H4 (cell line): ENCODE results near the gene CLBA1. TPM values are rescaled to one million over a fixed set of nuclear protein-coding genes. Genes with fewer than 3 reads are reported as not detected.

ENCODE experiments used
- DNase-seq: peaks from one replicate; pipeline ENCODE4 v3.0.0-alpha.2; 2015; ENCODE audit warnings: low spot score
- total RNA-seq: library from RNA; depleted of rRNA; stranded (reverse); fragments of >200 nt; shearing (Covaris generic); gene quantifications from 2 replicates; pipeline ENCODE4 v1.2.3, GENCODE V29; 2014

The CLBA1 gene
- total RNA-seq, 1 experiment from 2014 or later, result 4.4 TPM

GRCh38 chr14:104968541-104969401 is 16.8 kb upstream of the CLBA1 start:
- no peak for DNase-seq

DNA sequence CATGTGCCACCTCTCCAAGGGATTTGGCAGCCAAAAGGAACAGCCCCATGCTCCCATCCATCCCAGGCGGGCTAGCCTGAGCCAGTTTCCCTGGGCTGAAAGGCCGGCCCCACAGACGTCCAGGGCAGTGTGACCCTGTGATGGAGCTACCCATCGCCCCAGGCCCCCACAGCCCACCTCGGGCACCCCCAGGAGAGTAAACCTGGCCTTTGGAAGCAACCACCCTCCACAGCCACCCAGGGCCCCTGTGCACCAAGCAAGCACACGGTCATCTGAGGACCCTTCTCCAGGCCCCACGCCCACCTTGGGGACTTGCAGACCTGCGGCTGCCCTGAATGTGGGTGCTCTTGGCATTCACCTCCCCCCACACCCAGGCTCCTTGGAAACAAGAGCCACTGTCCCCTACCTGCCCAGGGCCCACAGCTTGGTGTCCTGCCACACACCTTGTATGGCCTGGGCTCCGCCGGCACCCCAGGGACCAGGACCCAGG is 15.8 kb upstream of the CLBA1 start:
- no peak for DNase-seq

DNA sequence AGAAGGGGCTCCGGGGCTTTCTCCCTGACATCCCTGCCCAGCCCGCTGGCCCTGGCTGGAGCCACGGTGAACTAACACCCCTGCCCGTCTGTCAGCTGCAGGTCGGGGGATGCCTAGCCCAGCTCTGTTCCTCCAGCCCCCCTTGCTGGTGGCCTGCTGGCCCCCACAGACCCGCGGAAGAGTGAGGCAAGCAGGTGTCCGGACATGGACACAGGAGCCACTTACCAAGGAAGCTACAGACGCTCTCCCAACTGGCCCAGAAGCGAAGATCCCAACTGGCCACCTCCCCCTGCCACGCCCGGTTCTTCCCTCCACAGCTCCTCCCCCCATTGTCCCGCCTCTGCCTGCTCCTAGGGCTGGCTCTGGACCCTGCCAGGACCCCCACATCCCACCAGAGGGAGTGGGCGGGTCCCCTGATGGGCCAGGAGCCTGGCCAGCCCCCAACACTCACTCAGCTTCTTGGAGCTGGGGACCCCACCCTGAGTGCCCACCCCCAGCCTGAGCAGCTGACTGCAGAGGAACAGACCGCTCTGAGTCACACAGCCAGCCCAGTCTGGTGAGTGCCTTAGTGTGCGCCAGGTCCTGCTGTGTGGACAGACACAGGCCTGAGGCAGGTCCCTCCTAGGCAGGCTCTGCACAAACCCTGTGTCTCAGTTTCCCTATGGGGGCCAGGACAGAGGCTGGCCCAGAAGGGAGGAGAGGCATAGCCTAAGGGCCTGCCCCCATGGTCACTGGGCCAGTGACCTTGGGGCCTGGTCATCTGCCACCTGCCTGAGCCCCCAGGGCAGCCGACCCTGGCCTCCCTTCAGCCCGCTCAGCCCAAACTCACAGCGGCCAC is 15.1 kb upstream of the CLBA1 start:
- DNase-seq, result peak; percentile 84

GRCh38 chr14:104971447-104972240 is 13.9 kb upstream of the CLBA1 start:
- DNase-seq, result no peak

DNA sequence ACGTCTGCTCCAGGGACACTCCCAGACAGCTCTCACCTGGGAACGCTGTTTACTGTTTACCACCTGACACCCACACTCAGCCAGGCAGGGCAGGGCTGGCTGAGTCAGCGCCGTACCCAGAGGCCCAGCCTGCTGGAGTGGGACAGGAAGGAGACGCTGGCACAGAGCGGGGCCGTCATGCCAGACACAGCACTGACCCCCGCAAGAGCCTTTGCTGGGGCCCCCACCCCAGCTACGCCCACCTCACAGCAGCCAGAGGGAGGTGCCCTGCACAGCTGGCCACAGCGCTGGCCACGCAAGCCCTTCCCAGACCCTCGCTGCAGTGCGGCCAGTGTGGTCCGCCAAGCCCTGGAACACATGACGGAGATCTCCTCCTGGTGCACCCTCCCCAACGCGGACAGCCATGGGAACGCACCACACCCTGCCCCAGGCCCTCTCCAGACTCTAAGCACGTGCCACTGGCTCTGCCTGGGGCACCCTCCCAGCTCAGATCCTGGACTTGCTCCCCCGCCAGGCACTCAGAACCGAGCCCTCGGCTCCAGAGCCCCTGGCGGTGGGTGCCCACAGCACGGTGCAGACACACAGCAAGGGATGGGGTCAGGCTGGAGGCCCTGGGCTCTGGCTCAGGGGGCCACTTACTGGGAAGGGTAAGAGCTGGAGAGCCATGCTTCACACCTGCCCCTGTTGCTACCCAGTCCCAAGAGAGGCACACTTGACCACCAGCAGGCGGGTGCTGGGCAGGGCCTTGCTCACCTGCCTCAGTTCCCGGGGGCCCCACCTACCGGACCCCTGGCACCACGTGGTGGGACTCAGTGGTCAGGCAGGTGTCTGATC is 13.1 kb upstream of the CLBA1 start:
- DNase-seq, result peak; percentile 79

- peak; percentile 96 for DNase-seq
Observed at GRCh38 chr14:104973135-104973384, 12.5 kb upstream of the CLBA1 start.

DNA sequence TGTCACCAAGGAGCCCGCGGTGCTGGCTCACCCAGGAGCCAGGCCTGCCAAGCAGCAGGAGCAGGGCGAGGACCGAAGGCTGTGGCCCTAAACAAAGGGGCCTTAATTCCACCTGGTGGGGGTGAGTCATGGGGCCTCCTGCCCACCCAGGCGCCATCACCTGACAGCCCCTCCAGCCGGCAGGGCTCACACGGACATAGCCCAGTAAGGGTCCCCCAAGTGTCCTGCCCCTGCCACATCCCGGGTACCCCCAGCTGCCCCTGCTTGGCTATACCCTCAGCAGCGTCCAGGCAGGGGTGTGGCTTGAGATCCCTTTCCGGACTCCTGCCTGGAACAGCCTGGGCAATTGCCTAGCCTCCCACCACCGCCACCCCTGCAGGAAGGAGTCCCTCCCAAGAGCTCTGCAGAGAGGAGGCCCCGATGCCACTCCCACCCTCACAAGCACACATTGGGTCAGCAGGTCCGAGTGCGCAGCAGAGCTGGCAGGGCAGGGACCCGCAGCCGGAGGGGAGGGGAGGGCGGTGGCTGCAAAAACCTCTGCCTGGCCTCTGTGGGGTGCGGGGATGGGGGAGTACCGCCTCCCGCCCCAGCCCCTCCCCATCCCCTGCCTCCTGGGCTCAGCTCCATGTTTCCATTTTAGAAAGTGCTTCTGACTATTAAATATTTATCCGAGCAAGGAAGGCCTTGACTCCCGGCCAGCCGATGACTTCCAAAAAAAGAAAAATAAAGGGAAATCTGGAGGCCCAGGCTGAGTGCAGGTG is 12.0 kb upstream of the CLBA1 start:
- peak; percentile 91 for DNase-seq

GRCh38 chr14:104974146-104974541 is 11.4 kb upstream of the CLBA1 start:
- no peak for DNase-seq

- no peak for DNase-seq
Observed at GRCh38 chr14:104974665-104975390, 10.8 kb upstream of the CLBA1 start.

DNA sequence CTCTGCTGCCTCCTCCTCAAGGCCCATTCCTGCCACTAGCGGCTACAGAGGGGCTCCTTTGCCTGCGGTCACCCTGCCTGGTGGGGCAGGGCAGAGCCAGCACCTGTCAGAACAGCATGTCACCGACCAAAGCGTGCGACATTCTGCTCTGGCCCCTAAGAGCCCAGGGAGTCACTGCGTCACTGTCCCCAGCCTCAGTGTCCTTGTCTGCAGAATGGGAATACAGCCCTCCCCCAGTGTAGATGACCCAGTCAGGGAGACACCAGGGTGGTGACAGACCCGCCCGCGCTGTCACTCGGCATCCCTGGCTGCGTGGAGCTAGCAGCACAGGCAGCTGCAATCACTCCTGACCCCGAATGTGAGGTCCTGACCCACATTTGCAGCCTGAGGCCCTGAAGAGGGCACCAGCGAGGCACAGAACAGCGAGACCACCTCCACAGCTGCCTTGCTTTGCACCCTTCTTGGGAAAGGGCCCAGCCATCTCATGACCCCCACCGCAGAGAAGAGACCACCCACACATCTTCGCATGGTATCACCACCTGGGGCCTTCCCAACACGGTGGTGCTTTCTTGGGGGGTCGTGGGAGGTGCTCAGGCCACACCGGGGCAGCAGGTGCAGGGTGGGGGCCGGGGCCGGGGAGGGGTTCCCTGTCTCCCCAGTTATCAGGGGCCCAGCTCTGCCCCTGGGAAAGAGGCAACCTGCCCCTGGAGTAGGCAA is 9.9 kb upstream of the CLBA1 start:
- no peak for DNase-seq

- peak; percentile 68 for DNase-seq
Observed at GRCh38 chr14:104976198-104977007, 9.2 kb upstream of the CLBA1 start.

DNA sequence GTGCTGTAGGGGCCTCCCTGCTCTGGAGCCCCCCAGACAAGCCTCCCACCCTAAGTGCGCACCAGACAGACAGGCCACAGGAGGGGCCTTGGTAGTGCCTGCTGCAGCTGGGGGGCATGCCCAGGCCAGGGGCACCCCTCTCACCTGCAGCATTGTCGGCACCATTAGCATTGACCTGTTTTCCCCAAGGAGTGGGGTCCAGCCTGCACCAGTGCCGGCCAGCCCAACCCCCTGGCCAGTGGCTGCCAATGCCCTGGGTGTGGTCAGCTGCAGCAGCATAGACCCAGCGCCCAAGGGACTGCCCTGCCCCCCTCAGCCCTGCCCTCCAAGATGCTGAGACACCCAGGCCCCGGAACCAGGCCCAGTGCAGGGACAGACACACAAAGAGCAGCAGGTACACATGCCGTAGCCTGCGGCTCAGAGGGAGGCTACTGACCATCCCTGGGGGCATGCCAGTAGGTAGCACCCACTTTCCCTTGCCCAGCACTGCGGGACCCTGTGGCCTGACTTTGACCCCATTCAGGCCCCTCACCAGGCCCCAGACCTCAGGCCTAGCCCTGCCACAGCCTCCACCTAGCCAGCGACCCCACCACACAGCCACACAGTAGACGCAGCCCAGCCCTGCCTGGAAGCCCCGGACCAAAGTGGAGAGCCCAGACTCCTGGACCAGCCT is 8.4 kb upstream of the CLBA1 start:
- no peak for DNase-seq

- DNase-seq, result no peak
Observed at GRCh38 chr14:104977681-104978653, 7.6 kb upstream of the CLBA1 start, which contains the start of gene AHNAK2. Gene AHNAK2 (minus strand): TSS chr14:104978374. CDS start chr14:104978237, 137 bp downstream.

GRCh38 chr14:104978746-104979691 is 6.6 kb upstream of the CLBA1 start:
- no peak for DNase-seq
